GM21786 (cell line): ENCODE data around the gene BPIFA1.

Experiments used
- ATAC-seq: cut with Tn5 transposase; IDR thresholded peaks from one replicate; pipeline ENCODE4 v1.9.1; 2021; ENCODE audit not compliant: unreplicated experiment

Gene BPIFA1

DNA sequence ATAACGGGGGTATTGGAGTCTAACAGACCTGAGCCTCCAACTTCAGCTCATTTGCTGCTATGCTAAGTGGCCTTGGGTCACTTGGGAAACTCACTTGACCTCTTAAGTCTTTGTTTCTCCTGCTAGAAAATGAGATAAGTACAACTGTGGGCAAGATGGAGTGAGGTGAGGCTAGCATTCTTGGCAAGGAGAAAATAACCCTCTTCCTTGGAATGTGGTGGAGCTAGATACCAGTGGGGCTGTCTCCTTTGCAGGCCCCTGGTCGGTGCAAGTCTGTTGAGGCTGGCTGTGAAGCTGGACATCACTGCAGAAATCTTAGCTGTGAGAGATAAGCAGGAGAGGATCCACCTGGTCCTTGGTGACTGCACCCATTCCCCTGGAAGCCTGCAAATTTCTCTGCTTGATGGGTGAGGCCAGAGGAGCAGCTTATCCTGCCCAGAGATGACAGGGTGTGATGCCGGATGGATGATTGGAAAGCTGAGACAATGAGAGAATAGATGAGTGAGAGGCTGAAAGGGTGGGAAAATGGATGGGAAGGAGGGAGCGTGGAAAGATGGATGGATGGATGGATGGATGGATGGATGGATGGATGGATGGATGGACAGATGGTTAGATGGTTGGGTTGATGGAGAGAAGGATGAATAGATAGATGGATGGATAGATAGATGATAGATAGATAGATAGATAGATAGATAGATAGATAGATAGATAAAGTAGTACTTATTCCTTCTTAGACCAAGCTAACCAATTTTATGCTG lies 4.4 kb downstream of the BPIFA1 start:
- no peak for ATAC-seq

- no peak for ATAC-seq
Observed at GRCh38 chr20:33240923-33241322, 5.1 kb downstream of the BPIFA1 start.

DNA sequence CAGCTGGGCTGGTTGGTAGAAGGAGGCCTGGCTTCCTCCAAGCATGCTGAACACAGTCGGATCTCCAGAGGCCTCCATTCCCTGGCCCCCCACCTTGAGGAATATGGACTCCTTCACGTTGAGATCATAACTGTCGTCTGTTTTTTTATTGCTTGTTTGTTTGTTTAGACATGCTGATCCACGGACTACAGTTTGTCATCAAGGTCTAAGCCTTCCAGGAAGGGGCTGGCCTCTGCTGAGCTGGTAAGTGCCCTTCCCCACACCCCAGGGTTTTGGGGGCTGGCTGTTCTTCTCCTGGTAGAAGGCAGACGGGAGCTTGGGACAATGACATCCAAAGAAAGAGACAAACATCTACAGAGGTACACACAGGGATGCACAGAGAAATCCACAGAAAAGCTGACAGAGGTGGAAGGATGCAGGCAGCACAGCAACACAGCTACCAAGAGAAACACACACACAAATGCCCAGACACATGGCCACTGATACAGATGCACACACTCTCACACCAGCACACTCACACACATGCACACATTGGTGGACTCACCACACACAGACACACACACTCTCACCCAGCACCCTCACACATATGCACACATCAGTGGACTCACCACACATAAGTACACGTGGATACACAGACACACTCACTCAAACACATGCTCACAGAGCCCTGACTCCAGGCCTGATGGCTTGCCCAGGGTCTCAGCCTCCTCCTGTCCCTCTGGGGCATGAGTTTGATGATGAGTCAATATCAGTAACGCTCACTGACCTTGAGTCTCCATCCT lies 6.7 kb downstream of the BPIFA1 start:
- ATAC-seq, result no peak

GRCh38 chr20:33246077-33246476 lies 10.3 kb downstream of the BPIFA1 start:
- ATAC-seq, result no peak

DNA sequence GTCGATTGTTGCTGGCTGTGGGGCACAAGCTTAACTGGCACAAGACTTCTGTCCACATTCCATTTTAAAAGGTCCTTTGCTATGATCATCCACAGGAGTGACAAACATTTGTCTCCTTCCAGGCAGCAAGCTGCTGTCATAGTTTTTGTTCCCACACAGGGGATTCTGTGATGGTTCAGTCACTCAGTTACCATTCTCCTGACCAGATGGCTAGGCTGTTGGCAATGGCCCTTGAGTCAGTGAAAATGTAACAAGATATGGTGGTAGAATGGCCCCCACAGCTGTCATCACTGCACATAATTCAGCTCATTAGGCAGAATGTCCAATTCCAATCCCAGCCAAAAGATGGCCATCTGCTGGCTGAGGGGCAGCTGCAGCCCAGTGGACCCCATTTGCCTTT lies 13.7 kb downstream of the BPIFA1 start:
- ATAC-seq, result no peak

- no peak for ATAC-seq
Observed at GRCh38 chr20:33250666-33251065, 14.9 kb downstream of the BPIFA1 start.

GRCh38 chr20:33251496-33251895 lies 15.7 kb downstream of the BPIFA1 start:
- ATAC-seq, result no peak

DNA sequence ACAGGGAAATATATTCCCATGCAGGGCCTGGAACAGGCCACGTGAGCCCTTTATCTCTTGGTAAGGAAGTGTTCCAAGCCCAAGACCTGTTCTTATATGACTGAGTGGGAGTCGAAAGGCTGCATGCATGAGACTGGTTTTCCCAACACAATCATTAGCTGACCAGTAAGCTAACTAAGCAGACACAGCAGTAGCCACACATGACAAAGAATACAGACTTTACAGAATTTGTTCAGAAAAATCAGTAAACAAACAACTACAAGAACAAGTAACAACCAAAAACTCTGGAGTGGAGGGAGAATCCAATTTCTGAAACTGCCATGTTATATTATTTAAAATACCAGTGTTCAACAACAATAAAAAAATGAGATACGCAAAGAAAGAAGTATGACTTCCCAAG lies 16.7 kb downstream of the BPIFA1 start:
- no peak for ATAC-seq

- ATAC-seq, result no peak
Observed at GRCh38 chr20:33255005-33255404, 19.2 kb downstream of the BPIFA1 start.

GRCh38 chr20:33257237-33257636 lies 21.4 kb downstream of the BPIFA1 start:
- no peak for ATAC-seq

GRCh38 chr20:33259371-33259770 lies 23.6 kb downstream of the BPIFA1 start:
- ATAC-seq, result no peak

- ATAC-seq, result no peak
Observed at GRCh38 chr20:33261465-33261864, 25.7 kb downstream of the BPIFA1 start.

DNA sequence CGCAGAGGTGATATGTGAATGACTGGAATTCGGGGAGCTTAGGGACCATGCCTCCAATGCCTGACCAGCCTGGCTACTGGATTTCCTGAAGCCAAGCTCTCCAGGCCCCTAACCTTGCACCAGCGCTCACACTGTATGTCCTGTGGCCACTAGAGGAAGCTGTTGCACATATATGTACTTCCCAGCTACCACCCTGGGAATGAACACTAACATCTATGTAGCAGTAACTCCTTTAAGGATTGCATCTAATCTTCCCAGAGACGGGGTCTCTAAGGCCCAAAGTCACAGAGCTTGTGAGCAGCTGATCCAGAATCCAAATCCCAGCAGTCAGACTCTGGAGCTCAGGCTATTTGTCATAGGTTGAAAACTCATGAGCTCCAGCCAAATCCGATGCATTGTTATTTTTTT lies 26.9 kb downstream of the BPIFA1 start:
- ATAC-seq, result no peak

DNA sequence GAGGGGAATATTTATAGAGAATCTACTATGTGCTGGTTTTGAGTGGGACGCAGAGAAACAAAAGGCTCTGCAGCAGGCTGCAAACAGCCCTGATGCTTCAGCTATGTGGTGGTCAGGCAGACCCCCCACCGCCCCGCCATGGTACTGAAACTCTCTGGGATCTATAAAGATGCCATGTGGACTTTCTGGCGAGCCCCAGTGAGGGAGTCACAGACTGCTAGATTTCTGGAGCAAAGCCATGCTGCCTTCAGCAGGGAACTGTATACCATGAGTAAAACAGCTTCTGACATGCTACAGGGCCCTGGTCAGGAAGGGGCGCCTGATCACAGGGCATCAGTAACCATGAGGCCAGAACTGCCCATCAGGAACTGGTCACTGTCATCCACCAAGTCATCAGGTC lies 28.0 kb downstream of the BPIFA1 start:
- ATAC-seq, result no peak

GRCh38 chr20:33267701-33268100 lies 31.9 kb downstream of the BPIFA1 start:
- no peak for ATAC-seq

DNA sequence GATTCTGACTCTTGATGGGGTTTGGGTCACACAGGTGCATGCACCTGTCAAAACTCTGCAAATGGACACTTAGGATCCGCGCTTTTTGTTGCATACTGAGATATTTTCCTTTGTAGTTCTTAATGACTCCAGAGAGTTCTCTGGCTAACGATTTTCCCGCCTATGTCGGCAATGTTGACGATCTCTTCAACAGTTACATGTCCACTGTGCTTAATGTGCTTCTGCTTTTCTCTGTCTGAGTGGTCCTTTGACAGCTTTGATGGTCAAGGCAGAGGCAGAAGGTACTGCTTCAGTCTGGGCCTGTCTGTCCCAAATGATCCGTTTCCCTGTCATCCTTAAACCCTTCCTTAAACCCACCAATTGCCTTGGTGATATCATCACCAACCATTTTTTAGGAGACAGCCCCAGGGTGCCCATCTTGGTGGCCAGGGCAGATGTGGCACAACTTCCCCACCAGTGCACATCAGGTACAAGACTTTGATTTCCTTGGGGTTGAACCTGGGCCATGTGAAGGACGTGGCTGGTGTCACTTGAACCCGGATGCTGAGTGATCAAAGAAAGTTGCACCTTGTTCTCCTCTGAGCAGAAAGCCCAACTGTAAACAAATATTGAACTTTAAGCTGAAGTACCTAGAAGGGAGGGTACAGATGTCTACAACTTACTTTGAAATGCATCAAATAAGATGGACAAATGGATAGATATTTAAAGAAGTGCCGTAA lies 36.5 kb downstream of the BPIFA1 start:
- no peak for ATAC-seq

DNA sequence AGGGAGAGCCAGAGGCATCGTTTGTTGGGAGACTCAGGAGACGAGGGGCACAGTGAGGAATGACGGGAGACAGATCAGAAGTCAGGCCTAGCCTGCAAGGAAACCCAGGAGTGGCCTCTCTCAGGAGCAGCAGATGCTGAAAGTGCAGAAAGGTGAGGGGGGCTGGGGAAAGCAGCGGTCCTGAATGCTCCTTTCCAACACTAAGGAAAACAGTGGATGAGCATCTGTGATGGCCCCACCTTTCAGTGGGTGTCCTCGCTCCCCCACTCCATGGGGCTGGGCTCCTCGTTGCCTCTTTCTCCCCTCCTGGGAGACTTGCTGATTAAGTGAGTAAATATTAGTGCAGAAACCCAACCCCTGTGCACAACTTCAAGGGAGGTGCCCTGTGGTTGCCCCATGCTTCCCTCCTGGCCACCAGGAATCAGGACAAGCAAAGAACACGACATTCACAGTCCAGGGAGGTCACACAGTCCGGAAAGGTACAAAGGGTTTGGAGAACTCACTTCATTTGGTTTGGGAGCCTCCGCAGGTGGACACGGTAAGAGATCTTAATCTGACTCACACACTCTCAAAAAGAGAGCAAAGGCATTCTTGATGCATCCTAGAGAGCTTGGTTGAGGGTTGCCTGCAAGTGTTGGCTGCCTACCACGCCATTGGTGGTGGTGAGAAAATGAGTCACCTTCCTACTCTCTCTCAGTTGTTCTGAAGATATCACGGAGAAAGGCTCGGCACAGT lies 37.5 kb downstream of the BPIFA1 start:
- no peak for ATAC-seq

- ATAC-seq, result no peak
Observed at GRCh38 chr20:33275215-33275614, 39.4 kb downstream of the BPIFA1 start.

GRCh38 chr20:33275871-33276270 lies 40.1 kb downstream of the BPIFA1 start:
- no peak for ATAC-seq

DNA sequence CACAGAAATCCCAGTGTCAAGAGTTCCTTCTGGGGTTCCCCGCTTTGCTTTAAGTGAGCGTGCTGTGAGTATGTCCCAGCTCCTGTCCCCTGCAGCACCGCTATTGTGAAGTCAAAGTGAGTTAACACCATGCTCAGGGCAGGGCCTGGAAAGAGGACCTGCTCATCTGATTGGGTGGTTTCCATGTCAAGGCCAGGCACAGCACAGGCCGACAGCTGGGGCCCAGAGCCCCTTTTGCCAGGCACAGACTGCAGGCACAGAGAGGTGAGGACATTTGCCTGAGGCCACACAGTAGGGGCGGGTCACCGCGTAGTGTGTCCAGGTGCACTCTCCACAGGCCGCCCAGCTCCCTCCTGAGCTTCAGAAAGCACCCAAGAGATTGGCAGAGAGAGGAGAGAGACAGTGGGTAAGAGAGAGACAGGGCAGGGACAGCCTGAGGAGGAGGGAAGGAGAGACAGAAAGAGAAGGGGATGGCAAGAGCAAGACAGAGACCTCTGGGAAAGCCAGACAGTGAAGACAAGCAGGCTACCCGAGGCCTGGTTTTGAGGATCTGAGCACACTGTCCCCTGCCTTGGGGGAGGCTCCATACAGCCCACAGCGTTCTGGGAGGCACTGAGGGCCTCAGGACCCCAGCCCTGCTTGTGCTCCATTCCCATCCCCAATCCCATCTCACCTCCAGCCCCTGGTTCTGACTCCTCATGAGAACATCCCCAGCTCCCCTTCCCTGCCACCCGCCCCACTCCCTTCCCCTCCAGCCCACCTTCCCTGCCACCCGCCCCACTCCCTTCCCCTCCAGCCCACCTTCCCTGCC lies 40.7 kb downstream of the BPIFA1 start:
- ATAC-seq, result no peak
